ENCODE measurements around the gene MEF2A.

MEF2A gene

DNA sequence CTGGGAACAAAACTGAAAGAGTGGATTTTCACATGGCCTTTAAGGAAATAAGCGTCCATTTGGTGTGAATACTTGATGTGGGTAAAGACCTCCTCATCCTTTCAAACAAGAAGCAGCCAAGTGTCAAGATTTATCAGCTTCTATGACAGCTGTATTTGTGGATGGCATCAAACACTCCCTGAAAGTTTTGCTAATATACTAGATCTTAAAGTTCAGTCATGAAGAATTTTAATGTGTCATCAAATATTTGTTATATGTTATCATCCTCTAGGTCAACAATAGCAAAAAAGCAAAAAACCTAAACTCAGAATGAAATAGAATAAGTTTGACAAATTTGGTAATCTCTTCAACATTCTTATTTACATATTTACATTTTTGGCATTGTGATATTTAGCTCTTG, 196.5 kb downstream of the MEF2A start:
- TF ChIP-seq ZNF274 (IDR thresholded peaks at IDR 0.05; ENCODE audit: low read length) = no peak
- TF ChIP-seq ZNF274 (tag by site-specific recombination; IDR thresholded peaks at IDR 0.05; ENCODE audit: borderline replicate concordance) = no peak
- TF ChIP-seq, protein P1, sequence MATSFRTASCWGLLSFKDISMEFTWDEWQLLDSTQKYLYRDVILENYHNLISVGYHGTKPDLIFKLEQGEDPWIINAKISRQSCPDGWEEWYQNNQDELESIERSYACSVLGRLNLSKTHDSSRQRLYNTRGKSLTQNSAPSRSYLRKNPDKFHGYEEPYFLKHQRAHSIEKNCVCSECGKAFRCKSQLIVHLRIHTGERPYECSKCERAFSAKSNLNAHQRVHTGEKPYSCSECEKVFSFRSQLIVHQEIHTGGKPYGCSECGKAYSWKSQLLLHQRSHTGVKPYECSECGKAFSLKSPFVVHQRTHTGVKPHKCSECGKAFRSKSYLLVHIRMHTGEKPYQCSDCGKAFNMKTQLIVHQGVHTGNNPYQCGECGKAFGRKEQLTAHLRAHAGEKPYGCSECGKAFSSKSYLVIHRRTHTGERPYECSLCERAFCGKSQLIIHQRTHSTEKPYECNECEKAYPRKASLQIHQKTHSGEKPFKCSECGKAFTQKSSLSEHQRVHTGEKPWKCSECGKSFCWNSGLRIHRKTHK (tag by site-specific recombination; IDR thresholded peaks at IDR 0.05) = no peak
- no peak for TF ChIP-seq ZNF792 (tag by site-specific recombination; IDR thresholded peaks at IDR 0.05)
- no peak for TF ChIP-seq ZNF76 (tag by site-specific recombination; IDR thresholded peaks at IDR 0.05; ENCODE audit: borderline replicate concordance, low read depth)
- TF ChIP-seq, protein P2, sequence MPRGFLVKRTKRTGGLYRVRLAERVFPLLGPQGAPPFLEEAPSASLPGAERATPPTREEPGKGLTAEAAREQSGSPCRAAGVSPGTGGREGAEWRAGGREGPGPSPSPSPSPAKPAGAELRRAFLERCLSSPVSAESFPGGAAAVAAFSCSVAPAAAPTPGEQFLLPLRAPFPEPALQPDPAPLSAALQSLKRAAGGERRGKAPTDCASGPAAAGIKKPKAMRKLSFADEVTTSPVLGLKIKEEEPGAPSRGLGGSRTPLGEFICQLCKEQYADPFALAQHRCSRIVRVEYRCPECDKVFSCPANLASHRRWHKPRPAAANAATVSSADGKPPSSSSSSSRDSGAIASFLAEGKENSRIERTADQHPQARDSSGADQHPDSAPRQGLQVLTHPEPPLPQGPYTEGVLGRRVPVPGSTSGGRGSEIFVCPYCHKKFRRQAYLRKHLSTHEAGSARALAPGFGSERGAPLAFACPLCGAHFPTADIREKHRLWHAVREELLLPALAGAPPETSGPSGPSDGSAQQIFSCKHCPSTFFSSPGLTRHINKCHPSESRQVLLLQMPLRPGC (tag by site-specific recombination; IDR thresholded peaks at IDR 0.05) = no peak
- TF ChIP-seq ZNF658 (tag by site-specific recombination; IDR thresholded peaks at IDR 0.05) = no peak
- TF ChIP-seq, protein P3, sequence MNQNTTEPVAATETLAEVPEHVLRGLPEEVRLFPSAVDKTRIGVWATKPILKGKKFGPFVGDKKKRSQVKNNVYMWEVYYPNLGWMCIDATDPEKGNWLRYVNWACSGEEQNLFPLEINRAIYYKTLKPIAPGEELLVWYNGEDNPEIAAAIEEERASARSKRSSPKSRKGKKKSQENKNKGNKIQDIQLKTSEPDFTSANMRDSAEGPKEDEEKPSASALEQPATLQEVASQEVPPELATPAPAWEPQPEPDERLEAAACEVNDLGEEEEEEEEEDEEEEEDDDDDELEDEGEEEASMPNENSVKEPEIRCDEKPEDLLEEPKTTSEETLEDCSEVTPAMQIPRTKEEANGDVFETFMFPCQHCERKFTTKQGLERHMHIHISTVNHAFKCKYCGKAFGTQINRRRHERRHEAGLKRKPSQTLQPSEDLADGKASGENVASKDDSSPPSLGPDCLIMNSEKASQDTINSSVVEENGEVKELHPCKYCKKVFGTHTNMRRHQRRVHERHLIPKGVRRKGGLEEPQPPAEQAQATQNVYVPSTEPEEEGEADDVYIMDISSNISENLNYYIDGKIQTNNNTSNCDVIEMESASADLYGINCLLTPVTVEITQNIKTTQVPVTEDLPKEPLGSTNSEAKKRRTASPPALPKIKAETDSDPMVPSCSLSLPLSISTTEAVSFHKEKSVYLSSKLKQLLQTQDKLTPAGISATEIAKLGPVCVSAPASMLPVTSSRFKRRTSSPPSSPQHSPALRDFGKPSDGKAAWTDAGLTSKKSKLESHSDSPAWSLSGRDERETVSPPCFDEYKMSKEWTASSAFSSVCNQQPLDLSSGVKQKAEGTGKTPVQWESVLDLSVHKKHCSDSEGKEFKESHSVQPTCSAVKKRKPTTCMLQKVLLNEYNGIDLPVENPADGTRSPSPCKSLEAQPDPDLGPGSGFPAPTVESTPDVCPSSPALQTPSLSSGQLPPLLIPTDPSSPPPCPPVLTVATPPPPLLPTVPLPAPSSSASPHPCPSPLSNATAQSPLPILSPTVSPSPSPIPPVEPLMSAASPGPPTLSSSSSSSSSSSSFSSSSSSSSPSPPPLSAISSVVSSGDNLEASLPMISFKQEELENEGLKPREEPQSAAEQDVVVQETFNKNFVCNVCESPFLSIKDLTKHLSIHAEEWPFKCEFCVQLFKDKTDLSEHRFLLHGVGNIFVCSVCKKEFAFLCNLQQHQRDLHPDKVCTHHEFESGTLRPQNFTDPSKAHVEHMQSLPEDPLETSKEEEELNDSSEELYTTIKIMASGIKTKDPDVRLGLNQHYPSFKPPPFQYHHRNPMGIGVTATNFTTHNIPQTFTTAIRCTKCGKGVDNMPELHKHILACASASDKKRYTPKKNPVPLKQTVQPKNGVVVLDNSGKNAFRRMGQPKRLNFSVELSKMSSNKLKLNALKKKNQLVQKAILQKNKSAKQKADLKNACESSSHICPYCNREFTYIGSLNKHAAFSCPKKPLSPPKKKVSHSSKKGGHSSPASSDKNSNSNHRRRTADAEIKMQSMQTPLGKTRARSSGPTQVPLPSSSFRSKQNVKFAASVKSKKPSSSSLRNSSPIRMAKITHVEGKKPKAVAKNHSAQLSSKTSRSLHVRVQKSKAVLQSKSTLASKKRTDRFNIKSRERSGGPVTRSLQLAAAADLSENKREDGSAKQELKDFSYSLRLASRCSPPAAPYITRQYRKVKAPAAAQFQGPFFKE (tag by site-specific recombination; IDR thresholded peaks at IDR 0.05; ENCODE audit: borderline replicate concordance) = no peak
- no peak for TF ChIP-seq YY2 (tag by site-specific recombination; IDR thresholded peaks at IDR 0.05)
- TF ChIP-seq SETDB1 (IDR thresholded peaks at IDR 0.05; ENCODE audit: insufficient read length, low read length) = no peak

DNA sequence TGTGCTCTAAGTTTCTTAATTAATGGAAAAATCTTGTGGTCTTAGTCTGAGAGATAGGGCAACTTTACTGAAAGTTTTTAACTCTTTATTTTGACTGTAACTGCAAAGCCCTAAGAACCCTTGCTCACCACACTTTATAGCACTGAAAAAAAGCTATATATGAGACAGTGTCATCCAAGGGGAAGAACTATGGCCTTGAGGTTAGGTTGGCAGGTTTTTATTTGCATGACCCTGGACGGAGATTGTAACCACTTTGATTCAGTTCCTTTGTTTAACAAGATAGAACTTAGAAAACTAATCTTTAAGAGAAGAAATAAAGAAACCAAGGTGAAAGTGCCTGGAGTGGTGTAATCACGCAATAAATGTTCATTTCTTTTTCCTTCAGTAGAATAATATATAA, 198.0 kb downstream of the MEF2A start:
- TF ChIP-seq ZNF221 (tag by site-specific recombination; IDR thresholded peaks at IDR 0.05; ENCODE audit: borderline replicate concordance) (no peak), ZNF175 (tag by site-specific recombination; IDR thresholded peaks at IDR 0.05) (no peak), ZNF514 (tag by site-specific recombination; IDR thresholded peaks at IDR 0.05) (no peak), ZNF549 (tag by site-specific recombination; IDR thresholded peaks at IDR 0.05) (no peak)
- TF ChIP-seq, protein P4, sequence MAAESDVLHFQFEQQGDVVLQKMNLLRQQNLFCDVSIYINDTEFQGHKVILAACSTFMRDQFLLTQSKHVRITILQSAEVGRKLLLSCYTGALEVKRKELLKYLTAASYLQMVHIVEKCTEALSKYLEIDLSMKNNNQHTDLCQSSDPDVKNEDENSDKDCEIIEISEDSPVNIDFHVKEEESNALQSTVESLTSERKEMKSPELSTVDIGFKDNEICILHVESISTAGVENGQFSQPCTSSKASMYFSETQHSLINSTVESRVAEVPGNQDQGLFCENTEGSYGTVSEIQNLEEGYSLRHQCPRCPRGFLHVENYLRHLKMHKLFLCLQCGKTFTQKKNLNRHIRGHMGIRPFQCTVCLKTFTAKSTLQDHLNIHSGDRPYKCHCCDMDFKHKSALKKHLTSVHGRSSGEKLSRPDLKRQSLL (tag by site-specific recombination; IDR thresholded peaks at IDR 0.05) = no peak
- TF ChIP-seq, protein P5, sequence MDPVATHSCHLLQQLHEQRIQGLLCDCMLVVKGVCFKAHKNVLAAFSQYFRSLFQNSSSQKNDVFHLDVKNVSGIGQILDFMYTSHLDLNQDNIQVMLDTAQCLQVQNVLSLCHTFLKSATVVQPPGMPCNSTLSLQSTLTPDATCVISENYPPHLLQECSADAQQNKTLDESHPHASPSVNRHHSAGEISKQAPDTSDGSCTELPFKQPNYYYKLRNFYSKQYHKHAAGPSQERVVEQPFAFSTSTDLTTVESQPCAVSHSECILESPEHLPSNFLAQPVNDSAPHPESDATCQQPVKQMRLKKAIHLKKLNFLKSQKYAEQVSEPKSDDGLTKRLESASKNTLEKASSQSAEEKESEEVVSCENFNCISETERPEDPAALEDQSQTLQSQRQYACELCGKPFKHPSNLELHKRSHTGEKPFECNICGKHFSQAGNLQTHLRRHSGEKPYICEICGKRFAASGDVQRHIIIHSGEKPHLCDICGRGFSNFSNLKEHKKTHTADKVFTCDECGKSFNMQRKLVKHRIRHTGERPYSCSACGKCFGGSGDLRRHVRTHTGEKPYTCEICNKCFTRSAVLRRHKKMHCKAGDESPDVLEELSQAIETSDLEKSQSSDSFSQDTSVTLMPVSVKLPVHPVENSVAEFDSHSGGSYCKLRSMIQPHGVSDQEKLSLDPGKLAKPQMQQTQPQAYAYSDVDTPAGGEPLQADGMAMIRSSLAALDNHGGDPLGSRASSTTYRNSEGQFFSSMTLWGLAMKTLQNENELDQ (tag by site-specific recombination; IDR thresholded peaks at IDR 0.05; ENCODE audit: low read depth) = no peak
- Histone ChIP-seq H3K36me3 (ENCODE audit: control insufficient read depth in 2 of 2, insufficient read depth in 1 of 2, low read length in 2 of 2) (no peaks in the 10 kb centered on the region), H3K27ac (ENCODE audit: extremely low read depth, low read depth, low read length) (no peak overlapping the region), H3K9me3 (ENCODE audit: control insufficient read depth, insufficient read depth, low read depth, low read length) (no peaks in the 10 kb centered on the region), H3K4me3 (ENCODE audit: low read depth, low read length) (no peak overlapping the region), H3K4me1 (ENCODE audit: control insufficient read depth, insufficient read depth, low read length) (peaks cover 8% of the 10 kb centered on the region)
- ChIA-PET POLR2A (interaction anchor here (0.7 kb wide), 1 partner anchor 9 kb away, joined by 3 read pairs; no protein-coding TSS in a partner anchor), CTCF (interaction anchor here (1.3 kb wide), 1 partner anchor 8 kb away, joined by 4 read pairs; no protein-coding TSS in a partner anchor)

More for the DNA sequence above, 196.5 kb downstream of the MEF2A start:
- no peaks in the 10 kb centered on the region for H3K9me3 ChIP-seq (ENCODE audit: control insufficient read depth, insufficient read depth, low read depth, low read length)
- ChIA-PET CTCF (interaction anchor here (0.6 to 0.8 kb wide), 3 partner anchors 11 to 1964 kb away, joined by 3 read pairs; no protein-coding TSS in a partner anchor), POLR2A (no interaction called here)
- H3K4me1 ChIP-seq (ENCODE audit: control insufficient read depth, insufficient read depth, low read length) = peaks cover 8% of the 10 kb centered on the region
- H3K4me3 ChIP-seq (ENCODE audit: low read depth, low read length) = no peak overlapping the region
- no peaks in the 10 kb centered on the region for H3K36me3 ChIP-seq (ENCODE audit: control insufficient read depth in 2 of 2, insufficient read depth in 1 of 2, low read length in 2 of 2)
- H3K27ac ChIP-seq (ENCODE audit: extremely low read depth, low read depth, low read length) = no peak overlapping the region

All from HEK293 (cell line).